Placental epithelial cell (primary cell): ENCODE data around the gene PRDM4. TPM values are rescaled to one million over a fixed set of nuclear protein-coding genes. Genes with fewer than 3 reads are reported as not detected.

Source experiments
- total RNA-seq: library from RNA; depleted of rRNA; stranded (reverse); fragments of >200 nt; gene quantifications from 2 replicates; pipeline ENCODE4 v1.2.3, GENCODE V29; 2012

The PRDM4 gene
- 34.5 and 44.4 TPM in 2 replicates for total RNA-seq

GRCh38 chr12:107760809-107761501, at the start of gene PRDM4:
Gene PRDM4, minus strand, starts transcription at chr12:107761137. Its CDS starts 622 bp downstream, at chr12:107760515.

GRCh38 chr12:107774349-107775029, 13.6 kb upstream of the PRDM4 start, which contains the start of gene ASCL4:
Gene ASCL4, plus strand, starts transcription at chr12:107774704. Its CDS starts 515 bp downstream, at chr12:107775219.

DNA sequence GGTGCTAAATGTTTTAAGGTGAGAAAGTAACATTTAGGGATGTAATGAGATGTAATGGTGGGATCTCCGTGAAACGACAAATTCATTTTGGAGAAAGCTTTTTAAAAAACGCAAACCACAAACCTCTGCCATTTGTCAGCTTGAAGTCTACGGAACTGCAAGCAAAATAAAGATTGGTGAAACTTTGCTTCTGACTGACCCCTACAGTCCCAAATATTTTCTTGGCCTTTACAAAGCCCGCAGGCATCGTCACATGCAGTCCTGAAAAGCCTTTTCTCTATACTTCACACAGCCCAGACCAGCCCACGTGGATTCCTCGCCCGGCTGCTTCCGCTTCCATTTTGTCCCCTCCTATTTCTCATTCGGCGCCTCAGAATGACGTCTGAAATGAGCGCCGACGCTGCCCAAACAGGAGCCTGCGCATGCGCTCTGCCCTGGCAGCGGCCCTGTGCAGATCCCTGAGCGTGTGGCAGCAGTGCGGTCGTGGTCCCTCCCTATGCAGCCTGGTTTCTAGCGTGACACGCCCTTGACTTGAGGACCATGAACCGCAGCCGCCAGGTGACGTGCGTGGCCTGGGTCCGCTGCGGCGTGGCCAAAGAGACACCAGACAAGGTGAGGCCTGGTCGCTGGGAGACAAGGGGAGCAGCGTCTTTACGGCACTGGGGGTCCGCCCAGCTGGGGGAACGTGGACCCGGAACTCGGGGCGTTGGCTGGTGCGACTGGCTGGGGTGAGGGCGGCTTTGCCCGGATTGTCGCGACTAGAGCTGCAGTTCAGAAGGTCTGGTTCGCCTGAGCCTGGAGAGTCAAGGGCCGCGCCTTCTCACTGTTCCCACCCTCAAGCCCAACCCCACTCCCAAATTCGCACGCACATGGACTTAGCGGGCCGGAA, 75.3 kb downstream of the PRDM4 start, which contains the start of gene PWP1:
Gene PWP1, plus strand, starts transcription at position 440 of the 889 bp plus-strand sequence. Its CDS starts 101 bp downstream, at position 541.

Other genes starting within 250 kb of the PRDM4 start
- 66.3 and 97.7 TPM in 2 replicates for gene PWP1, start 75.3 kb downstream of the PRDM4 start, total RNA-seq
- gene ASCL4, start 13.6 kb upstream of the PRDM4 start, total RNA-seq: not detected in 2 replicates